Measurements from ENCODE around the gene GGA1.

Gene GGA1

DNA sequence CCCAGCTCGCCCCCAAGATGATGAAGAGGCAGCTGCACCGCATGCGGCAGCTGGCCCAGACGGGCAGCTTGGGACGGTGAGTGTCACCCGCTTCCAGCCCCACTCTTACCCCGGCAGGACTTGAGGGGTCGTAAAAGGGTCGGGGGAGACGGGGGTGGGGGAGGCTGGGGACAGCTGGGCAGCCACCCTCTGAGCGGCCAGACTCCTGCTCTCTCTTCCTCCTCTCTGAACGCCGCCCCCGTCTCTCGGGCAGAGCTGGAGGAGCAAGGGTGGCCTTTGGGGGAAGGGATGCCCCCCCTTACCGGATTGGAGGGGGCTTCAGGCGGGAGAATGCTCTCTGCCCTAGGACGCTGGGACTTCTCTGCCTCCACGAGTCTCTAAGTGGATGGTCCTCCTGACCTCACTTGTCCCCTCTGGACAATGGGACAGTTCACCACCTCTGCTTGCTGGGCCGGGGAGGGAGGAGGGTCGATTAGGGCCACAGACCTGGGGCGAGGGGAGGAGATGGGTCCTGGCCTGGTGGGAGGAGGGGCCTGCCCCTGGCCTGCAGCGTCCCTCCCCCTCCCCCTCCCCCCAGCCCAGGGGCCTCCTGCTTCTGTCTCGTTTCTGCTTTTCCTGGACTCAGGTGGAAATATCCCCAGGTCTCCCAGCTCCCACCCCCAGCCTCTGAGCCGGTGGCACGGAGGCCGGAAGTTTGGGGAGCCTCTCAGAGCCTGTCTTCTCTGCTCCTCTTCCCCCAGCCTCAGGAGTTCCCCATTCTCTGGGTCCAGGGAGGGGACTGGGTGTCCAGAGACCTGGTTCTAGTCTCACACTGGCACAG, 31.3 kb downstream of the GGA1 start:
- Histone ChIP-seq H3K9me3 (no peaks in the 10 kb centered on the region), H3K36me3 (0 out of 2 replicates have a peak, but pooled peaks cover 2% of the 10 kb centered on the region), H3K4me1 (peaks cover 4% of the 10 kb centered on the region), H3K27me3 (no peaks in the 10 kb centered on the region), H3K4me3 (ENCODE audit: low read depth, low read length) (peak overlapping the region; percentile 62)
- TF ChIP-seq, protein P1, sequence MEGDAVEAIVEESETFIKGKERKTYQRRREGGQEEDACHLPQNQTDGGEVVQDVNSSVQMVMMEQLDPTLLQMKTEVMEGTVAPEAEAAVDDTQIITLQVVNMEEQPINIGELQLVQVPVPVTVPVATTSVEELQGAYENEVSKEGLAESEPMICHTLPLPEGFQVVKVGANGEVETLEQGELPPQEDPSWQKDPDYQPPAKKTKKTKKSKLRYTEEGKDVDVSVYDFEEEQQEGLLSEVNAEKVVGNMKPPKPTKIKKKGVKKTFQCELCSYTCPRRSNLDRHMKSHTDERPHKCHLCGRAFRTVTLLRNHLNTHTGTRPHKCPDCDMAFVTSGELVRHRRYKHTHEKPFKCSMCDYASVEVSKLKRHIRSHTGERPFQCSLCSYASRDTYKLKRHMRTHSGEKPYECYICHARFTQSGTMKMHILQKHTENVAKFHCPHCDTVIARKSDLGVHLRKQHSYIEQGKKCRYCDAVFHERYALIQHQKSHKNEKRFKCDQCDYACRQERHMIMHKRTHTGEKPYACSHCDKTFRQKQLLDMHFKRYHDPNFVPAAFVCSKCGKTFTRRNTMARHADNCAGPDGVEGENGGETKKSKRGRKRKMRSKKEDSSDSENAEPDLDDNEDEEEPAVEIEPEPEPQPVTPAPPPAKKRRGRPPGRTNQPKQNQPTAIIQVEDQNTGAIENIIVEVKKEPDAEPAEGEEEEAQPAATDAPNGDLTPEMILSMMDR (IDR thresholded peaks at IDR 0.05; ENCODE audit: low read depth, low read length) = no peak
- DNase-seq = no peak

- Histone ChIP-seq H3K9me3 (no peaks in the 10 kb centered on the region), H3K4me3 (ENCODE audit: low read depth, low read length) (no peak overlapping the region), H3K4me1 (no peaks in the 10 kb centered on the region; the same call in 1 of the 2 replicates), H3K36me3 (0 out of 2 replicates have a peak, but pooled peaks cover 2% of the 10 kb centered on the region), H3K27me3 (no peaks in the 10 kb centered on the region)
- TF ChIP-seq, protein P1 (IDR thresholded peaks at IDR 0.05; ENCODE audit: low read depth, low read length) = no peak
- DNase-seq = no peak
These were observed 32.2 kb downstream of the GGA1 start for GRCh38 chr22:37640591-37641560.

- TF ChIP-seq, protein P1 (IDR thresholded peaks at IDR 0.05; ENCODE audit: low read depth, low read length) = no peak
These were observed 32.9 kb downstream of the GGA1 start for GRCh38 chr22:37641561-37641949.

GRCh38 chr22:37643225-37643847, 34.7 kb downstream of the GGA1 start:
- Histone ChIP-seq H3K36me3 (0 out of 2 replicates have a peak, but pooled peaks cover 2% of the 10 kb centered on the region), H3K9me3 (no peaks in the 10 kb centered on the region), H3K4me3 (ENCODE audit: low read depth, low read length) (no peak overlapping the region), H3K27me3 (no peaks in the 10 kb centered on the region), H3K4me1 (no peaks in the 10 kb centered on the region; the same call in 1 of the 2 replicates)
- TF ChIP-seq, protein P1 (IDR thresholded peaks at IDR 0.05; ENCODE audit: low read depth, low read length) = peak; percentile 94
- peak; percentile 89 for DNase-seq

More at GRCh38 chr22:37641561-37641949, 32.9 kb downstream of the GGA1 start:
- Histone ChIP-seq H3K9me3 (no peaks in the 10 kb centered on the region), H3K36me3 (0 out of 2 replicates have a peak, but pooled peaks cover 2% of the 10 kb centered on the region), H3K4me1 (no peaks in the 10 kb centered on the region; the same call in 1 of the 2 replicates), H3K27me3 (no peaks in the 10 kb centered on the region), H3K4me3 (ENCODE audit: low read depth, low read length) (no peak overlapping the region)
- no peak for DNase-seq

- H3K36me3 ChIP-seq = peaks cover 2% of the 10 kb centered on the region; the same call in 1 of the 2 replicates
- H3K4me3 ChIP-seq (ENCODE audit: low read depth, low read length) = no peak overlapping the region
- no peak for DNase-seq
- H3K27me3 ChIP-seq = no peaks in the 10 kb centered on the region
- H3K4me1 ChIP-seq = no peaks in the 10 kb centered on the region
- no peaks in the 10 kb centered on the region for H3K9me3 ChIP-seq
- TF ChIP-seq, protein P1 (IDR thresholded peaks at IDR 0.05; ENCODE audit: low read depth, low read length) = no peak
These were observed 38.7 kb downstream of the GGA1 start for GRCh38 chr22:37647317-37647716.
